Type B pancreatic cell (in vitro differentiated cells): Measurements from ENCODE around the gene ZC2HC1C. TPM values are rescaled to one million over a fixed set of nuclear protein-coding genes. Genes with fewer than 3 reads are reported as not detected.

Source experiments
- DNase-seq: peaks from one replicate; pipeline ENCODE4 v3.0.0; 2021; ENCODE audit warnings: mixed read lengths; ENCODE audit not compliant: unreplicated experiment; ENCODE audit errors: extremely low spot score
- H3K27ac Mint-ChIP-seq: 2 replicates; pipeline ENCODE4 v1.8.0; 2021; ENCODE audit warnings: mild to moderate bottlenecking, mixed read lengths
- H3K27me3 Mint-ChIP-seq: 2 replicates; pipeline ENCODE4 v1.8.0; 2021; ENCODE audit warnings: mixed read lengths
- H3K36me3 Mint-ChIP-seq: 2 replicates; pipeline ENCODE4 v1.8.0; 2021; ENCODE audit warnings: mixed read lengths
- H3K4me1 Mint-ChIP-seq: one replicate; pipeline ENCODE4 v1.8.0; 2021; ENCODE audit warnings: mixed read lengths; ENCODE audit not compliant: unreplicated experiment
- H3K4me3 Mint-ChIP-seq: 2 replicates; pipeline ENCODE4 v1.8.0; 2021; ENCODE audit warnings: mild to moderate bottlenecking, mixed read lengths
- H3K9me3 Mint-ChIP-seq: 2 replicates; pipeline ENCODE4 v1.8.0; 2021; ENCODE audit warnings: mixed read lengths
- total RNA-seq: library from RNA; stranded (reverse); gene quantifications from 2 replicates; pipeline ENCODE4 v1.2.1, GENCODE V29; 2021; ENCODE audit warnings: low replicate concordance
- TF ChIP-seq, protein P1 (sequence below): fragments of 200-600 bp; sonication (generic); conservative IDR thresholded peaks from 2 replicates; pipeline ENCODE4 v1.5.0; 2021; ENCODE audit warnings: antibody characterized with exemption, mild to moderate bottlenecking

Gene ZC2HC1C
- total RNA-seq, 1 donor from 2014 or later: 3.7 TPM

DNA sequence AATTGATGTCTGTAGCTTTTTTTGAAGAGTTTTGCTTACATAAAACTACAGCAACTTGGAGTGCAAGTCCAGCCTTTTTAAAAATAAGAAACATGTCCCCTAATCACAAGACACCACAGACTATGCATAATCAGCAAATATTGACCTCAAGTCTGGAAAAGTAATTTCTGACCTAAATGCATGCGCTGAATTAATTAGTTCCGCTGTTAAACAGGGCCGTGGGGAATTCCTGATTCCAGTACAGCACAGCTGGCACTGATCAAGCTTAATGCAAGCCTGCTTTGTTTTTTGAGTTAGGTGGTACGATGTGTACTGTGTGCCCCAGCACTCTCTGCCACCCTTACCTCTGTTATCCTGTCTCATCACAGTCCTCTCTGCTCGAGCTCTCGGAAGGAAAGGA is 27.4 kb upstream of the ZC2HC1C start:
- Mint-ChIP-seq H3K9me3 (no peaks in the 10 kb centered on the region), H3K27ac (peak overlapping the region; percentile 36)

DNA sequence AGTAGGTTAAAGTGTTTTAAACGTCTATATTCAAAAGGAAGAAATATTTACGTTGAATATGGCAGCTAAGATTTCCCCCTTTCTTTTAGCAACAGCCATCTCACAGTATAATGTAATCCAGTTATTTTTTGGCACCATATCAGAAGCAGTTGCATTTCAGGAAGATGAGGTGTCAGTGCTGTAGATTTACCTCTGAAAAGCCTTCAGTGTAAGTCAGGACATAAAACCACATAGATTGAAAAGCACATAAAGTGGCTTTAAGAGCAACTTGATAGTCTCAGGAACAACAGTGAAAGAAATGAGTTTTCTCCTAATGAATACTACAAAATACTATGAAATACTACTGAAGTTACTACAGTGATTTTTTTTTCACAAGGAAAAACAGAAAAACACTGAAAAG is 25.1 kb upstream of the ZC2HC1C start:
- H3K4me3 Mint-ChIP-seq: no peak overlapping the region
- H3K27me3 Mint-ChIP-seq: no peaks in the 10 kb centered on the region
- H3K4me1 Mint-ChIP-seq: peaks cover 27% of the 10 kb centered on the region
- no peaks in the 10 kb centered on the region for H3K9me3 Mint-ChIP-seq
- H3K36me3 Mint-ChIP-seq: peaks cover 41% of the 10 kb centered on the region
- H3K27ac Mint-ChIP-seq: no peak overlapping the region
- DNase-seq: no peak
- TF ChIP-seq, protein P1, sequence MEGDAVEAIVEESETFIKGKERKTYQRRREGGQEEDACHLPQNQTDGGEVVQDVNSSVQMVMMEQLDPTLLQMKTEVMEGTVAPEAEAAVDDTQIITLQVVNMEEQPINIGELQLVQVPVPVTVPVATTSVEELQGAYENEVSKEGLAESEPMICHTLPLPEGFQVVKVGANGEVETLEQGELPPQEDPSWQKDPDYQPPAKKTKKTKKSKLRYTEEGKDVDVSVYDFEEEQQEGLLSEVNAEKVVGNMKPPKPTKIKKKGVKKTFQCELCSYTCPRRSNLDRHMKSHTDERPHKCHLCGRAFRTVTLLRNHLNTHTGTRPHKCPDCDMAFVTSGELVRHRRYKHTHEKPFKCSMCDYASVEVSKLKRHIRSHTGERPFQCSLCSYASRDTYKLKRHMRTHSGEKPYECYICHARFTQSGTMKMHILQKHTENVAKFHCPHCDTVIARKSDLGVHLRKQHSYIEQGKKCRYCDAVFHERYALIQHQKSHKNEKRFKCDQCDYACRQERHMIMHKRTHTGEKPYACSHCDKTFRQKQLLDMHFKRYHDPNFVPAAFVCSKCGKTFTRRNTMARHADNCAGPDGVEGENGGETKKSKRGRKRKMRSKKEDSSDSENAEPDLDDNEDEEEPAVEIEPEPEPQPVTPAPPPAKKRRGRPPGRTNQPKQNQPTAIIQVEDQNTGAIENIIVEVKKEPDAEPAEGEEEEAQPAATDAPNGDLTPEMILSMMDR: no peak

More for the DNA sequence above, 27.4 kb upstream of the ZC2HC1C start:
- Mint-ChIP-seq H3K4me3 (no peak overlapping the region), H3K36me3 (peaks cover 32% of the 10 kb centered on the region), H3K27me3 (no peaks in the 10 kb centered on the region), H3K4me1 (peaks cover 27% of the 10 kb centered on the region)
- DNase-seq: no peak
- TF ChIP-seq, protein P1: no peak

DNA sequence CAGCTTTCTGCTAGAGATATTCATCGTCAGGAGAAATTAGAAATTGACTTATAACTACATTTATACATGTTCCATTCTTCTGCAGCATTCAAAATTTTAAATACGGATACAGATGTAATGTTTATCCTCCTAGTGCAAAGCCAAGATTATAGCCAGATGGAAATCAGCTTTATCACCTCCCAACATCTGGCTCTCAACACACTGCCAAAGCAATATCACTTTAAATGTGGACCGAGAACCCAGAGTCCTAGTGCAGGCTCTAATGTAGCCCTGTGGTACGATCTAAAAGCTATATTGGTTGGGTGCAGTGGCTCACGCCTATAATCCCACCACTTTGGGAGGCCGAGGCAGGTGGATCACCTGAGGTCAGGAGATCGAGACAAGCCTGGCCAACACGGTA is 24.7 kb upstream of the ZC2HC1C start:
- H3K9me3 Mint-ChIP-seq: no peaks in the 10 kb centered on the region
- H3K27me3 Mint-ChIP-seq: no peaks in the 10 kb centered on the region
- peaks cover 27% of the 10 kb centered on the region for H3K4me1 Mint-ChIP-seq
- no peak overlapping the region for H3K27ac Mint-ChIP-seq
- peaks cover 43% of the 10 kb centered on the region for H3K36me3 Mint-ChIP-seq
- no peak for DNase-seq
- TF ChIP-seq, protein P1: no peak
- H3K4me3 Mint-ChIP-seq: no peak overlapping the region

DNA sequence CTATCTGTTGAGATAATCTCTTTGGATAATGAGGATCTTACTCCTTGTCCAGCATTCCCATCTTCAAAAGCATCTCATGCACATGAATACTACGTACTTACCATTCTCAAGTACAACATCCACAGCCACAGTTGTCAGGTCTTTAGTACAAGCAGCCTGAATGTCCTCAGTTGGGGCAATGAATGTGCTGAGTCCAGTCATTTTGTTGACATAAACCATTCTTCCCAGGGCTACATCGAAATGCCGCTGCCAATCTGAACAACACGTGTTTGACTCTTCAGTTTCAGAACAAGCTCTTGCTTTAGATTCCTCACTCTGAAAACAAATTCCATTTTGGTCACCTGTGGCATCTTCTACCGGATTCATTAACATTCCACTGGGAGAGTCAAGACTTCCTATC is 23.2 kb upstream of the ZC2HC1C start:
- Mint-ChIP-seq H3K4me3 (no peak overlapping the region), H3K9me3 (no peaks in the 10 kb centered on the region), H3K36me3 (peaks cover 44% of the 10 kb centered on the region), H3K4me1 (peaks cover 27% of the 10 kb centered on the region), H3K27me3 (peaks cover under 1% of the 10 kb centered on the region), H3K27ac (no peak overlapping the region)
- TF ChIP-seq, protein P1: no peak
- no peak for DNase-seq

DNA sequence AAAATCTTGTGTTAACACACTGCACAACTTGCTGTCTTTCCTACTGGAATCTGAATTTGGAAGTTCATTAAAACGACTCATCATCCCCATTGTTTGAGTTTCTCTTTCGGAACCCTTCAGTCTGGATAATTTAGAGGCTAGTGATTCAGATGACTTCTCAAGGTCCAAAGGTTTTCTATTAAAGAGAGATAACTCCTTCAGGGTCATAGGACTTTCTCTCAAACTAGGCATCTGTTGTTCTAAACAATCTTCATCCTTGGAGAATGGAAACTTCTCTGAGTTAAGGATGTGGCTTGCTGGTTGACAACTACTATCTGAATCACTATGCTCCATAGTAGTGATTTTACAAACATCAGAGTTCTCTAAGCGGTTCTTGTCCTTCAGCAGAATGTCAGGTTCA is 22.5 kb upstream of the ZC2HC1C start:
- Mint-ChIP-seq H3K27me3 (peaks cover 3% of the 10 kb centered on the region), H3K9me3 (no peaks in the 10 kb centered on the region), H3K4me1 (peaks cover 26% of the 10 kb centered on the region), H3K27ac (no peak overlapping the region), H3K36me3 (peaks cover 46% of the 10 kb centered on the region), H3K4me3 (no peak overlapping the region)
- TF ChIP-seq, protein P1: no peak
- DNase-seq: no peak

DNA sequence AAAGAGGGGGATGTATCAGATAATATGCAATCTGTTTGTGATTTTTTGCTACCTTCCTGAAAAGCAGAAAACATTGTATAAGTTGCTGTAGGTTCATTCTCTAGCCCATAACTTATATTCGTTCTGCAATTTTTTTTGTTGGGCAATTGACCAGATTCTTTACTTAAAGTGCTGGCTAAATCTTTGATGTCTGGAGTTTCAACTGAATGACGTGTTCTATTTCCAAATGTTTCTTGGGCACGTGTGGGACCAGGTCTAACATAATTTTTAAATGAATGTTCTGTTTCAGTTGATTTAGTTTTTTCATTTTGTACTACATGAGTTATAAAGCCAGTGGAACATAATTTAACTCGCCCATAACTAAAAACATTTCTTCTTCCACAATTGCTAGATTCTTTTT is 21.9 kb upstream of the ZC2HC1C start:
- Mint-ChIP-seq H3K4me1 (peaks cover 20% of the 10 kb centered on the region), H3K36me3 (peaks cover 41% of the 10 kb centered on the region), H3K27me3 (peaks cover 3% of the 10 kb centered on the region), H3K4me3 (no peak overlapping the region), H3K27ac (no peak overlapping the region), H3K9me3 (no peaks in the 10 kb centered on the region)
- no peak for DNase-seq
- TF ChIP-seq, protein P1: no peak
